HG03175 (cell line): ENCODE results near the gene IRX1.

ENCODE experiments used
- ATAC-seq: cut with Tn5 transposase; IDR thresholded peaks from one replicate; pipeline ENCODE4 v1.9.1; 2021; ENCODE audit warnings: mild to moderate bottlenecking, moderate library complexity; ENCODE audit not compliant: unreplicated experiment

The IRX1 gene

GRCh38 chr5:3600106-3601060 lies 4.8 kb downstream of the IRX1 start:
- no peak for ATAC-seq

GRCh38 chr5:3601061-3601710 lies 5.6 kb downstream of the IRX1 start:
- no peak for ATAC-seq

DNA sequence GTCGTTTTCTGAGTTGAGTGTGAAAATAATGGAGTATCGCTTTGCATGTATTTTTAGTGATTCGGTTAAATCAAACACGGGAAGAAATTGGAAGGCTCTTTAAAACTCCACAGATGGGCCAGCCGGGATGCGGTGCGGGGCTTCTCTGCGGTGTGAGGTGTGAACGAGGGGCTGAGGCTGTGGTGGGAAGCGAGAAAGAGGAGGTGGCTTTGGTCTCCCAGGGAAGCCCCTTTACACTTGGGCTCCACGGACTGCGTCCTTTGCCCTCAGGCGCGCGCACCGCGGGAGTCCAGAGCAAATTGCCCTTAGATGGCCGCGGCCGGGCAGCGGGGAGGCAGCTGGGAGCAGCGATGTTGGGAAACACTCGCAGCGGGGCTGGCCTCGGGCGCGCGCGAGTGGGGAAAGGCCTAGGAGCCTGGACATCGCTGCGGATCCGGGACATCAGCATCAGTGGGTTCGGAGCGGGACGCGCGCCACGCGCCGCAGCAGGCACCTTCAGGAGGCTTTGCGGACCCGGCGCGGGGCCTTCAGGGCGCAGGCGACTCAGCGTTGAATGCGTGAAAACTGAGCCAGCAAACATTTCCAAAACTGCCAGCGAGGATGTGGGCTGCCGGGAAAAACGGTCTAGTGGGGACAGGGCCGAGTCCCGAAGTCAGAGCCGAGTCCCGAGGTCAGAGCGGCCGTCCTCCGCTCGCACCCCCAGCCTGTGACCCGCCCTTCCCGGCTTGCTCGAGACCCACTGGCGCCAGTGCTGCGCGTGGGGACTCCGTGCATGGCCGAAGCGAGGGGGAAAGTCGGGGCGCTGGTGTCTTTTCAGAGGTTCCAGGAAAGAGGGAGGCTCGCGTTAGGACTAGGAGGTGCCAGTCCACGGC lies 6.5 kb downstream of the IRX1 start:
- no peak for ATAC-seq

- ATAC-seq = no peak
Observed at GRCh38 chr5:3602785-3603502, 7.3 kb downstream of the IRX1 start.

DNA sequence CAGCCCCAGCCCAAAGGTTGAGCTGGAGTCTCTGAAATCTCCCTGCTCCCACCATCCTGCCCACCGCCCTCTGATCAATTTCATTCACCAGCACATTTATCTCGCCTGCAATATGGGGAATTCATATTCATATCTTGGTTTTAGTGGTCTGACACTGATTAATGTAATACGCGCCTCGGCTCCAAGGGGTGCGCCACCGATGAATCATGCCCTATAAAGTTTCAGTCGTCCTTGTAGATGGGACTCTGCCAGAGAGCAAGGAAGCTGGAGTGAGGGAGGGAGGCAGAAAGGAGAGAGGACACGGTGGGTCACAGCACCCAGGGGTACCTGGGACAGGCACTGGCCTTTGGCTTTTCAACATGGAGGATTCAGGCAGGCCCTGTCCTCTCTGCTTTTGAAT lies 8.9 kb downstream of the IRX1 start:
- no peak for ATAC-seq

DNA sequence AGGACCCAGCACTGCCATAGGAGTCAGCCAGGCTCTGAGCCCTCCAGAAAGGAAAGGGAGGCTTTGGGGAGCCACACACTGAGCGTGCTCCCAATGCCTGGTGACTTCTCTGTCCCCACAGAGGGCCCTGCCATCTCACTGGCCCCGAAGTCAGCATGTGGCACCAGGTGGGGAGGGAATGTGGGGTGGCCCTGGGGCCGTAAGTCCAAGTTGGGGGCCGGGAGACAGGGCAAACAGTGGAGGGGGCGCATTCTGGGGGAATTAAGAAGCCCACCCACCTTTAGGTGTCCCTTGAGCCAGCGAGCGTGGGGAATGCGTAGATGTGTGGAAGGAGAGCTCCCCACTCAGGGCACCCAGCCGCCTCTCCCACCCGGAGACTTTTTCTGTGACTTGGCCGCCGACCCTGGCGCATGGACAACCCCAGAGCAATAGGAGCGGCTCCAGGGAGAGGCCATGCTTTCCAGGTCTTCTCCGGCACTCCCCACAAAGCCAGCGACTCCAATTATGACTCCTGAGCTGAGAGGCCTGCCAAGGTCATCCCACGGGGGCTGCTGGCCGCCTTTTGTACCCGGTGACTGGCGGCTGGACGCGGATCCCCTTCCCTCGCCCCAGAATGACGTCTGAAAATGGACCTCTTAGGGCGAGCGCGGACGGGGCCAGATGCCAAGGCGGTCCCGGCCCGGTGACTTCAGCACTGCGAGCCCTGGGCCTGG lies 9.8 kb downstream of the IRX1 start:
- no peak for ATAC-seq

DNA sequence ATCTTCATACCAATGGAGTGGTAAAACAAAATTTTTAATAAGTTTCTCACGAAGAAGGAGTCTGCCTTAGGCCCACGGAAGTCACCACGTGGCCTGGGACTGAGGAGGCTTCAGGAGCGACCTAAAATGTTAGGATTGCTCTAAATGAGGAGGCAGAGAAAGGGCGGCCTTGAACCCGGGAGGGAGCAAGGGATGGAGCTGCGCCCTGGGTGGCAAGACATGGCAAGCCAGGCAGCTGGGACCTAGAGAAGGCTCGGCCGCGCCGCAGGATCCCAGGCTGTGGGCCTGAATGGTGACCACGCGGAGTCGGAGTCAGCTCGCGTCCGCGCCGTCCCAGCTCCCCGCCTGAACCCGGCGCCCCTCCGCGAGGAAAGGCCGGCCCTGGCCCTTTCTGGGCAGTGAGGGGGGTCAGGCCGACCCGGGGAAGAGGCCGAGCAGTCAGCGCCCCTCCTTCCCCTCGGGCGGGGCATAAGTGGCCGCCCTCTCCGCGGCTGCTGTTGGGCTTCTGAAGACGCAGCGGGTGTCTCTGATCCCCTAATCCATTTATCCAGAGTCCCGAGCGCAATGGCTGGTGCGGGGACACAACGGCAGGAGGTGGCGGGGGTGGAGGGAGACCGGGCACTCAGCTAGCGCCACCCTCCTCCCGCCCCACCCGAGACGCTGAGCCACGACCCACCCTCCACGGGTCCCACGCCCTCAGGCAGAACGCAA lies 10.6 kb downstream of the IRX1 start:
- no peak for ATAC-seq

DNA sequence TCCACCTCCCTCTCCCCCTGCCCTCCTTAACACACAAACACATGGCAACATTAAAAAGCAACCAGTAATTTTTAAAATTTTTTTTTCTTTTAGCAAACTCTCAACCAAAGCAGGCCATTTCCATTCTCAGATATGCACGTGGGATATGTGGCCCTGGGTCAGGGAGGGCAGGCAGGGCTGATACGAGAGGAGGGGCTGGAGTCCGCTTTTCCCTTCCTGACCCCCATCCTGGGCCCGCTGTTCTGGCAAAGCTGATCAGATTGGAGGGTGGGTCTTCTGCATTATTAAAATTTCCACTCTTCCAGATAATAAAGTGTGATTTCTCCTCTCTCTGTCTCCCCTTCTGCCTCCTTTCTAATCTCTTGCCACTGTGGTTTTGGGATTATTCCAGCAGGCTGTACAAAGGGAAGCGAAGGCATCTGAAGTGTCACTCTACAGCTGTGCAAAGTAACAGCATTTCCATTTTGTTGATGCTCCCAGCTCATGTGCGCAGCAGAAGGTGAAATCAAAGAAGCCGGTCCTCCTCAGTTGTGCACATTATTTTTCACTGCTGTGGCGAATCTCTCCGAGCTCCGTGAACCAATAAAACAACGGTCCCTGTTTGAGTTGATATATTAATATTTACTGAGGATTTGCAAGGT lies 12.0 kb downstream of the IRX1 start:
- no peak for ATAC-seq

GRCh38 chr5:3609120-3609681 lies 13.6 kb downstream of the IRX1 start:
- ATAC-seq = no peak

DNA sequence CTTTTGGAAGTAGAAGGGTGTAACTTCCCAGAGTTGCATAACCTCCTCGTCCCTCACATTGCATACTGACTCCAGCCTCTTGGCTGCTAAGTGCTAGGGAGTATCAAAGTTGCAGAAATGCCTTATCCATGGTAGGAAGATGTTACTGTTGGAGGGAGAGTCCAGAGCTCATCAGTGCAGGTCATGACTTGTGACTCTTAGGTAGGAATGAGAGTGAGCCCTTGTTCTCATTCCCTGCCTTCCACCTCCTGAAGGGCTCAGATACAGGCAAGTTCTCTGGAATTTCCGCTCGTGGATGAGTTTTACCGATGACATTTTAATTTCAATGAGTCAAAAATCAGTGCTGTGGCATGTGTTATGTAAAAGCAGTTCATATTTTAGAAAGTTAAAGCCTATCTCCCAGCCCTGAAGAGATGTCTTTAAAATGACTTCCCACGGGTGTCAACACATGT lies 17.0 kb downstream of the IRX1 start:
- no peak for ATAC-seq

DNA sequence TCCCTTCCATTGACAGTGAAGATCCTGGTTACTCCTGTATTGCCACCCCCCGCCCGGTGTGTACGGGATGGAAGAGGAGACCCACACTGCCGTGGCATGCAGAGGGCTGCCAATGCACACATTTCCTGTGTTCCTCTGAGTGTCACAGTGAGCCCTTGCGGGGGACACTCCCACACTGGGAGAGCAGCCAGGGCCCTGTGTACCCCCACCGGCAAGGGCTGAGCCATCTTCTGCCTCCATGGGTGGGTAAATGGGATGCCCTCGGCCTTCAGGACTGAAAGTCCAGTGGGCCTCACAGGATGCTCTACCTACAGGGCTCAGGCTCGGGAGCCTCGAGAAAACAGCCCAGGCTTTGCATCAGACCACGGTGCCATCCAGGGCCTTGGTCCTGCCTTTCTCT lies 18.1 kb downstream of the IRX1 start:
- no peak for ATAC-seq

DNA sequence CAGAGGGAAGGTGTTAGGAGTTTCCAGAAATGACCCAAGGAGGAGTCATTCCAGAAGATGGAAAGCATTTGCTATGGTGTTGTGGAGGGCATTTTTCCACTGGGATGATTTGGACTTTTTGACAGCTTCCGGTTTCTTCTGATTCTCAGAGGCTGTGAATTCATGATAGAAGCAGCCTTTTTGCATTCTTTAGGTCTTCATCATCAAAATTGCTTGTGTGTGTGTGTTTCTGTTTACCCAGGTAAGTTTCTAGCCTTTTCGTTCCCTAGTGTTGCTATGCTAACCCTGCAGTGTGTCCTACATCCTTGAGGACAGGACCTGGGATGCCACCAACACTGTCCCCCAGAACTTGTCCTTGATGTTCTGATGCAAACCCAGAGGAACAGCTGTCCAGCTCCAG lies 19.6 kb downstream of the IRX1 start:
- no peak for ATAC-seq

DNA sequence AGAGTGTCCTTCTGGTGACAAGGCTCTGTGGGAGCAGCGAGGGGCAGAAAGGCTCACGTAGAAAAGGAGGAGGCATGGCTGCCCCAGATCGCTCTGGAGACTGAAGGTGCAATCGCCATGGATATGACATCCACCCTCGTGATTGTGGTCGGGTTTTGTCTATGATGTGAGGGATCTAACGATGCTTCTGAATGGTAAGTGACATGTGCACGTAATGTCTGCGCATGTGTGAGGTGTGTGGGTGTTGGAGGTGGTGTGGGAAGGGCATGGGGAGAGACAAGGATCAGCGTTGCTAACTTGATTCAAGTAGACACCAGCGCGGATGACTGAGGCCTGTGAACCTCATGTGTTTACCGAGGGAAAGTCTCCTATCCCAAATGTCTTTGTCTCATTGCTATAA lies 20.2 kb downstream of the IRX1 start:
- ATAC-seq = no peak

GRCh38 chr5:3619579-3619978 lies 23.9 kb downstream of the IRX1 start:
- ATAC-seq = no peak

GRCh38 chr5:3622961-3623360 lies 27.3 kb downstream of the IRX1 start:
- ATAC-seq = no peak

- no peak for ATAC-seq
Observed at GRCh38 chr5:3625626-3626025, 30.0 kb downstream of the IRX1 start.

DNA sequence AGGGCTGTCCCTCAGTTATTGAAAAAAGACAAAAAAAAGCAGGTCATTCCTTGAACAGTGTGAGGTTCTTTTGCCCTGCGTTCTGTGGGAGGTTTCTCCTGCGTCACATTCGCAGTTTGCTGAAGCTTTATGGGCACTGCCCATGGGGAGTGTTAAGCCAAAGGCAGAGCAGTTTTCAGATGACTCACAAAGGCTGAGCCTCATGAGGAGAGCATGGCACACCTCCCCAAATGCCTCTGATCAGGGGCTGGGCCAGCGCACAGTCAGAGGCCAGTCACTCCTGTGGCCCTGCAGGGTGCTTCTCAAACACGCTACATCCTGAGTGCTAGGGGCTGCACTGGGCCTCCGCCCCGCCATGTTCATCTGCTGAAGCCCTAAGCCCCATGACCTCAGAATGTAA lies 38.4 kb downstream of the IRX1 start:
- no peak for ATAC-seq

DNA sequence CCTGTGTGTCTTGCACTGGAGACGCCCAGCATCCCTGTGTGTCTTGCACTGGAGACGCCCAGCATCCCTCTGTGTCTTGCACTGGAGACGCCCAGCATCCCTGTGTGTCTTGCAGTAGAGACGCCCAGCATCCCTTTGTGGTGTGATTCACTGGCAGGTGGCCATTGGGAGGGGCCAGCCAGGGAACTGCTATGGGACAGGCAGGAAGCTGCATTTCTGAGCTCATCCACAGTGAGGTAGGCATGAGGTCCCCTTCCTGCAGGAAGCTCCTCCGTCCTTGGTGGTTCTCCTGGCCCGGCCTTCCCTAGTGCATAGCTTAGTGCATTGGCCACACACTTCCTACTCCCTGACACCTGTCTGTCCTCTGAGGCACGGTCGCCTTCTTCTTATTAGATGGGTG lies 43.5 kb downstream of the IRX1 start:
- ATAC-seq = no peak

GRCh38 chr5:3642231-3642630 lies 46.6 kb downstream of the IRX1 start:
- ATAC-seq = no peak
